ENCODE results near the gene TRABD2B. TPM values are rescaled to one million over a fixed set of nuclear protein-coding genes. Genes with fewer than 3 reads are reported as not detected.

TRABD2B gene
- total RNA-seq, 1 donor from 2014 or later: 0.92 TPM

DNA sequence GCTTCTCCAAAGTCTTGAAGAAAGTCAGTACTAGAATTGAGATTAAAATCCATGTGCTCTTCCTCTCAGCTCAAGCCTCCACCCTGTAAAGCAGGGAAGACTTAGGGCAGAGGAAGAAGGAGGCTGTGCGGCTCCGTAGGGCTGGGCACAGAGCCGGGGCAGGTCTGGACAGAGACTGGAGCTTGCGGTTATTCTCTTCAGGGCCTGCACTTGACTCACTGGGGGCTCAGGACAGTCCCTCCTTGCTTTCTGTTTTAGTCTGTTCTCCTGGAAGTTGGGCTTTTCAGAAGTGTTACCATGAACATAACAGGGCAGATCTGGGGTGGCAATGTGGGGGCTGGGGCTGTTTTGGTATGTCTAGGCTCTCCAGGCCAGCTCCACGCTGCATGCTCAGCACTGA lies 21.6 kb upstream of the TRABD2B start:
- TF ChIP-seq, protein P1, sequence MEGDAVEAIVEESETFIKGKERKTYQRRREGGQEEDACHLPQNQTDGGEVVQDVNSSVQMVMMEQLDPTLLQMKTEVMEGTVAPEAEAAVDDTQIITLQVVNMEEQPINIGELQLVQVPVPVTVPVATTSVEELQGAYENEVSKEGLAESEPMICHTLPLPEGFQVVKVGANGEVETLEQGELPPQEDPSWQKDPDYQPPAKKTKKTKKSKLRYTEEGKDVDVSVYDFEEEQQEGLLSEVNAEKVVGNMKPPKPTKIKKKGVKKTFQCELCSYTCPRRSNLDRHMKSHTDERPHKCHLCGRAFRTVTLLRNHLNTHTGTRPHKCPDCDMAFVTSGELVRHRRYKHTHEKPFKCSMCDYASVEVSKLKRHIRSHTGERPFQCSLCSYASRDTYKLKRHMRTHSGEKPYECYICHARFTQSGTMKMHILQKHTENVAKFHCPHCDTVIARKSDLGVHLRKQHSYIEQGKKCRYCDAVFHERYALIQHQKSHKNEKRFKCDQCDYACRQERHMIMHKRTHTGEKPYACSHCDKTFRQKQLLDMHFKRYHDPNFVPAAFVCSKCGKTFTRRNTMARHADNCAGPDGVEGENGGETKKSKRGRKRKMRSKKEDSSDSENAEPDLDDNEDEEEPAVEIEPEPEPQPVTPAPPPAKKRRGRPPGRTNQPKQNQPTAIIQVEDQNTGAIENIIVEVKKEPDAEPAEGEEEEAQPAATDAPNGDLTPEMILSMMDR (IDR thresholded peaks at IDR 0.05; ENCODE audit: insufficient read depth, low read length, poor library complexity, severe bottlenecking): no peak
- peaks cover 7% of the 10 kb centered on the region for H3K27me3 ChIP-seq (ENCODE audit: control insufficient read depth, insufficient read depth, low read length)
- no peaks in the 10 kb centered on the region for H3K36me3 ChIP-seq (ENCODE audit: control insufficient read depth, insufficient read depth, low read length)
- no peak overlapping the region for H3K4me3 ChIP-seq (ENCODE audit: low read depth, low read length)
- DNase-seq (ENCODE audit: low read depth): no peak

DNA sequence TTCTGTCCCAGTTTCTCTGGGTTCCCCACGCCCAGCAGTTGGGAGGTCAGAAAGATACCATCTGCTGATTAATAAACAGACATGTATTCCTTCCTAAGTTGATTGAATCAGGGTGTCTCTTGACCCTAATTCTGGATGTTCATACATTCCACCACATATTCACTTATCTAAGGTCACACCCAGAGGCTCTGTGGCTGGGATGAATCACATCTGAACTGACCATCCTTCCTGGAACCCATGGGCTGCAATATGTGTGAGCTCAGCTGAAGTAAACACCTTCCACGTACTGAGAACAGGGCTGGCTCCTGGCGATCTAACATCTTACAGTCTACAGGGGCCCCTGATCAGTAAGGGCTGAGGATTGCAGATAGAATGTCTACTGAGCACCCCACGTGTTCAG lies 20.5 kb upstream of the TRABD2B start:
- TF ChIP-seq, protein P1 (IDR thresholded peaks at IDR 0.05; ENCODE audit: insufficient read depth, low read length, poor library complexity, severe bottlenecking): no peak
- H3K4me3 ChIP-seq (ENCODE audit: low read depth, low read length): no peak overlapping the region
- peaks cover 7% of the 10 kb centered on the region for H3K27me3 ChIP-seq (ENCODE audit: control insufficient read depth, insufficient read depth, low read length)
- no peak for DNase-seq (ENCODE audit: low read depth)
- no peaks in the 10 kb centered on the region for H3K36me3 ChIP-seq (ENCODE audit: control insufficient read depth, insufficient read depth, low read length)

DNA sequence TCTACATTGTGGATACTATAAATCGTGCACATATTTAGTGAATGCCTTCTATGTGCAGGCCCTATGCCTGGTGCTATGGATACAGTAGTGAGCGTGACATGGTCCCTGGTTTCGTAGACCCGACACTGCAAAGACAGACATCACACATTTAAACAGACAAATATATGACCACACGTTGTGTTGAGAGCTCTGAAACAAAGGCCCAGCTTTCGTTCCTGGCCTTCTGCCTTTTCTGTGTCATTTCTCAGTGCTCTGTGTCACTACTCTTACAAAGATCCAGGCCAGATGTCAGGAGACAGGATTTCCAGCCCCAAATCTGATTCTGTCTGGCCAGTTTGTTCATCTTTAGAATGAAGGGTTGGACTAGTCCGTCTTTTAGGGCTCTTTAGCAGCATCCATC lies 19.3 kb upstream of the TRABD2B start:
- TF ChIP-seq, protein P1 (IDR thresholded peaks at IDR 0.05; ENCODE audit: insufficient read depth, low read length, poor library complexity, severe bottlenecking): no peak
- DNase-seq (ENCODE audit: low read depth): no peak
- no peak overlapping the region for H3K4me3 ChIP-seq (ENCODE audit: low read depth, low read length)
- H3K27me3 ChIP-seq (ENCODE audit: control insufficient read depth, insufficient read depth, low read length): peaks cover 7% of the 10 kb centered on the region
- no peaks in the 10 kb centered on the region for H3K36me3 ChIP-seq (ENCODE audit: control insufficient read depth, insufficient read depth, low read length)

DNA sequence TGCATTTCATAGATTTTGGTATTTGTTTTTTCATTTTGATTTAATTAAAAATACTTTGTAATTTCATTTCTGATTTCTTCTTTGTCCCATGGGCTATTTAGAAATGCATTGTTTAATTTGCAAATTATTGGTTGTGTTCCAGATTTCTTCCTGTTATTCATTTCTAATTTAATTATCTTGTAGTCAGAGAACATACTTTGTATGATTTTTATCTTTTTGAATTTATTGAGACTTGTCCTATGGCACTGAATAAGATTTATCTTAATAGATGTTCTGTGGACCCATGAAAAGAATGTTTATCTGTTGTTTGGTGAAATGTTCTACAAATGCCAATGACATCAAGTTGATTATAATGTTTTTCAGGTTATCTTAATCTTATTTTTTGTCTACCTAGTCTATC lies 16.1 kb upstream of the TRABD2B start:
- Histone ChIP-seq H3K36me3 (ENCODE audit: control insufficient read depth, insufficient read depth, low read length) (no peaks in the 10 kb centered on the region), H3K4me3 (ENCODE audit: low read depth, low read length) (no peak overlapping the region), H3K27me3 (ENCODE audit: control insufficient read depth, insufficient read depth, low read length) (peaks cover 6% of the 10 kb centered on the region)
- TF ChIP-seq, protein P1 (IDR thresholded peaks at IDR 0.05; ENCODE audit: insufficient read depth, low read length, poor library complexity, severe bottlenecking): no peak
- no peak for DNase-seq (ENCODE audit: low read depth)

DNA sequence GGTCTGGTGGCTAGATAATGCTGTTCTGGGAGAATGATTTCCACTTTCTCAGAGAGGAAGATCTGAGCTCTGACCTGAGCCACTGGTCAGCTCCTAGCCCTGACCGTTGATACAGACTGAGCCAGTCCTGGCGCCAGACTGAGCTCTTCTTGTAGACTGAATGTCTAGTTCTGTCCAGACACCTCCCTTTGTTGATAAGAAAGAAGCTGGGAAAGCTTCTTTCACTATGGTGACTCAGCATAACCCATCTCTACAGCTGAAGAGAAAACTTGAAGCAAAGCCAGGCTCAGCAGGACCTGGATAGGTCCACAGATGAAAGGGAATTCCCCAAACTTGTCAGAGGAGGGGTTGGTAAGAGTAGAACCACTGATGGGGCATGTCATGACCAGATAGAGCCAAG lies 9.9 kb upstream of the TRABD2B start:
- DNase-seq (ENCODE audit: low read depth): no peak
- no peak overlapping the region for H3K4me3 ChIP-seq (ENCODE audit: low read depth, low read length)
- H3K27me3 ChIP-seq (ENCODE audit: control insufficient read depth, insufficient read depth, low read length): peaks cover 2% of the 10 kb centered on the region
- no peaks in the 10 kb centered on the region for H3K36me3 ChIP-seq (ENCODE audit: control insufficient read depth, insufficient read depth, low read length)
- TF ChIP-seq, protein P1 (IDR thresholded peaks at IDR 0.05; ENCODE audit: insufficient read depth, low read length, poor library complexity, severe bottlenecking): no peak

DNA sequence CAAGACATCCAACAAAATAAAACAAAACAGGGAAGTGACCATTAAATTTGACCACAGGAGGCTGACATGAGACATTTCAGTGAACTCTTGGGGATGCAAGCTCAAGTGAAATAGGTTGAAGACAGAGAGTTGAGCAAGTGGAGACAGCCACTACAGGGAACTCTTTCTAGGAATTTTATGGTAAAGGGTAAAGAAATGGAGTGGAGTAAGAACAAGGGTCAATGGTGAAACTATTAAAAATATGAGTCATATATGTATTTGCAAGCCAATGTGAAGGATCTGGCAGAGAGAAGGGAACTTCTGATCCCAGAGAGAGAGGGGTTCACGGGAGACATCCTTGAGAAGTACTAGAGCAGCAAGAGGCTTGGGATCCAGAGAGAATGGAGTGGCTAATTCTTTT lies 9.1 kb upstream of the TRABD2B start:
- Histone ChIP-seq H3K4me3 (ENCODE audit: low read depth, low read length) (no peak overlapping the region), H3K36me3 (ENCODE audit: control insufficient read depth, insufficient read depth, low read length) (no peaks in the 10 kb centered on the region), H3K27me3 (ENCODE audit: control insufficient read depth, insufficient read depth, low read length) (peaks cover 2% of the 10 kb centered on the region)
- no peak for DNase-seq (ENCODE audit: low read depth)
- TF ChIP-seq, protein P1 (IDR thresholded peaks at IDR 0.05; ENCODE audit: insufficient read depth, low read length, poor library complexity, severe bottlenecking): no peak

Measured in kidney epithelial cell (primary cell).